Measurements from ENCODE around the gene FSTL1.

GRCh38 chr3:120352017-120352416, 98.8 kb downstream of the FSTL1 start:
- TF ChIP-seq FOXM1 (IDR thresholded peaks at IDR 0.05; ENCODE audit: borderline replicate concordance) (no peak), SUZ12 (IDR thresholded peaks at IDR 0.05) (no peak), TARDBP (IDR thresholded peaks at IDR 0.05) (no peak), ZNF384 (IDR thresholded peaks at IDR 0.05) (no peak)

All from HEK293T (cell line).